HepG2 (cell line): ENCODE results near the gene NOS2. TPM values are rescaled to one million over a fixed set of nuclear protein-coding genes. Genes with fewer than 3 reads are reported as not detected.

Experiments
- ATAC-seq: fragments of 200-7000 bp; cut with Tn5 transposase; 3 replicates; pipeline ENCODE4 v1.9.1; 2020; ENCODE audit warnings: mild to moderate bottlenecking, moderate library complexity
- Bru-seq: library from RNA; stranded (reverse); fragments of 400-500 nt; gene quantifications from one replicate; lab custom pipeline; 2021; lab: Mats Ljungman, UMichigan
- BruChase-seq, 2 experiments: library from RNA; stranded (reverse); fragments of 400-500 nt; gene quantifications; one replicate each; lab custom pipeline; 2021; lab: Mats Ljungman, UMichigan
- BruUV-seq: library from RNA; stranded (reverse); fragments of 400-500 nt; replicated peaks from 2 replicates; lab custom pipeline; 2021; lab: Mats Ljungman, UMichigan
- CTCF ChIA-PET: fragments of 300-600 bp; formaldehyde crosslinking; extraction: SDS; loops from one replicate; lab custom pipeline; 2021; ENCODE audit warnings: low total read pairs, inconsistent platforms, low intra/inter-chr PET ratio; lab: Yijun Ruan, JAX
- POLR2A ChIA-PET: fragments of 350-600 bp; sonication (Branson Sonifier 250); formaldehyde crosslinking; loops from one replicate; lab custom pipeline; 2020; ENCODE audit warnings: antibody characterized with exemption, inconsistent platforms; lab: Yijun Ruan, JAX
- DNase-seq: peaks from one replicate; pipeline ENCODE4 v3.0.0-alpha.2; 2015; ENCODE audit warnings: low spot score
- FAIRE-seq: peaks from 3 replicates; lab custom pipeline; 2011; peaks lifted over from hg19 to GRCh38; lab: Jason Lieb, UNC
- H2AFZ ChIP-seq: one replicate; pipeline ENCODE4 v1.6.1; 2011; ENCODE audit warnings: low read length, inconsistent platforms
- H3K27ac ChIP-seq: fragments of 300-600 bp; 3 replicates; pipeline ENCODE4 v1.8.0; 2011; ENCODE audit warnings: mixed run types, mild to moderate bottlenecking, mixed read lengths, low read length, inconsistent platforms; ENCODE audit not compliant: insufficient read depth; ENCODE audit errors: extremely low read length
- H3K27me3 ChIP-seq, 2 experiments: fragments of 200-600 bp in 1 of 2; 2 replicates in 1 of 2; 3 replicates in 1 of 2; pipeline versions ENCODE4 v1.6.0 to v1.8.0; 2011; ENCODE audit warnings: low read length in 2 of 2, mild to moderate bottlenecking in 2 of 2, moderate library complexity in 2 of 2, inconsistent platforms in 1 of 2; ENCODE audit not compliant: insufficient read depth in 2 of 2, control insufficient read depth in 1 of 2
- H3K36me3 ChIP-seq, 2 experiments: fragments of 200-600 bp in 1 of 2; replicated peaks in 1 of 2; 2 replicates in 1 of 2; 3 replicates in 1 of 2; pipeline versions ENCODE4 v1.5.1 to v1.8.0; 2011; ENCODE audit warnings: low read length in 2 of 2, inconsistent platforms in 1 of 2; ENCODE audit not compliant: insufficient read depth in 2 of 2, control insufficient read depth in 1 of 2
- H3K4me1 ChIP-seq: 2 replicates; pipeline ENCODE4 v1.5.1; 2012; ENCODE audit warnings: low read length, inconsistent platforms; ENCODE audit not compliant: insufficient read depth
- H3K4me2 ChIP-seq: 2 replicates; pipeline ENCODE4 v1.6.0; 2011; ENCODE audit warnings: low read depth, low read length, inconsistent platforms
- H3K4me3 ChIP-seq, 3 experiments: fragments of 200-600 bp in 1 of 3; sonication (generic), shearing (Covaris generic) in 1 of 3; replicated peaks in 1 of 3; 2 replicates each; pipeline ENCODE4 v1.5.1; 2011 to 2016; ENCODE audit warnings: low read length in 3 of 3, inconsistent platforms in 2 of 3, low read depth in 2 of 3, mild to moderate bottlenecking in 2 of 3, control low read depth in 1 of 3, mixed read lengths in 1 of 3; ENCODE audit not compliant: insufficient read depth in 1 of 3
- H3K79me2 ChIP-seq: one replicate; pipeline ENCODE4 v1.6.1; 2011; ENCODE audit warnings: low read length, inconsistent platforms; ENCODE audit not compliant: insufficient read depth
- H3K9ac ChIP-seq: 2 replicates; pipeline ENCODE4 v1.6.0; 2011; ENCODE audit warnings: mild to moderate bottlenecking, low read depth, low read length, inconsistent platforms; ENCODE audit not compliant: insufficient read depth
- H3K9me3 ChIP-seq: 2 replicates; pipeline ENCODE4 v1.5.1; 2012; ENCODE audit warnings: mild to moderate bottlenecking, low read length
- H4K20me1 ChIP-seq: 2 replicates; pipeline ENCODE4 v1.6.0; 2011; ENCODE audit warnings: inconsistent platforms, mild to moderate bottlenecking, low read length, moderate library complexity; ENCODE audit not compliant: insufficient read depth
- ATF4 ChIP-seq, 2 experiments: fragments of 450-650 bp in 1 of 2; sonication (generic) in 1 of 2; formaldehyde crosslinking; IDR thresholded peaks; 2 replicates each; pipeline versions ENCODE4 v1.5.0 to v1.8.0; 2020 to 2022; ENCODE audit warnings: mild to moderate bottlenecking in 1 of 2, missing genetic modification reagents in 1 of 2
- FOSL2 ChIP-seq: sonication (generic); formaldehyde crosslinking; IDR thresholded peaks from 2 replicates; pipeline ENCODE4 v1.4.0; 2020; ENCODE audit warnings: missing genetic modification reagents
- HIC2 ChIP-seq: sonication (generic); formaldehyde crosslinking; IDR thresholded peaks from 2 replicates; pipeline ENCODE4 v1.9.0; 2022; ENCODE audit warnings: low read depth, missing genetic modification reagents
- HNF4A ChIP-seq: sonication (generic); formaldehyde crosslinking; IDR thresholded peaks from 2 replicates; pipeline ENCODE4 v1.4.0; 2020; ENCODE audit warnings: missing genetic modification reagents
- RARA ChIP-seq: IDR thresholded peaks from 2 replicates; pipeline ENCODE4 v1.6.1; 2016; ENCODE audit warnings: missing genetic modification reagents, missing compliant biosample characterization
- SMAD1 ChIP-seq: sonication (generic); formaldehyde crosslinking; IDR thresholded peaks from 2 replicates; pipeline ENCODE4 v1.4.0; 2020; ENCODE audit warnings: missing genetic modification reagents, low read depth, mild to moderate bottlenecking, borderline replicate concordance
- SYNCRIP ChIP-seq: fragments of 200-400 bp; formaldehyde crosslinking; IDR thresholded peaks from 2 replicates; pipeline ENCODE4 v1.6.1; 2018; ENCODE audit warnings: mild to moderate bottlenecking, low read depth, low read length; ENCODE audit not compliant: insufficient read depth
- ZNF335 ChIP-seq: sonication (generic); formaldehyde crosslinking; IDR thresholded peaks from 2 replicates; pipeline ENCODE4 v1.4.0; 2020; ENCODE audit warnings: missing genetic modification reagents
- ZNF33A ChIP-seq: sonication (generic); formaldehyde crosslinking; IDR thresholded peaks from 2 replicates; pipeline ENCODE4 v1.5.1; 2020; ENCODE audit warnings: missing genetic modification reagents, mild to moderate bottlenecking, moderate library complexity, borderline replicate concordance
- WGBS: methylation state at CpG from one replicate; pipeline ENCODE4 v1.1.6; 2017; ENCODE audit warnings: low lambda C conversion rate; 5-methylcytosine and 5-hydroxymethylcytosine counted together
- in situ Hi-C: cut with HindIII; loops from 2 replicates; pipeline ENCODE4 v1.10.0; 2017; ENCODE audit warnings: low pct_unique_long_range_greater_than_20kb; ENCODE audit not compliant: extremely low pct_ligation_motif_present
- intact Hi-C: fragments of 100-400 bp; cut with micrococcal nuclease; formaldehyde crosslinking; loops from one replicate; pipeline ENCODE4 v1.10.0; 2022; ENCODE audit not compliant: unreplicated experiment
- long read RNA-seq, 2 experiments: library from RNA in 1 of 2; library from polyadenylated mRNA in 1 of 2; stranded (forward) in 1 of 2; unstranded in 1 of 2; transcript quantifications; one replicate each; pipeline ENCODE4 v2.0.0, GENCODE V29; 2019 to 2022
- polyA minus RNA-seq, 3 experiments: library from RNA; depleted of rRNA, polyadenylated mRNA; stranded (reverse); fragments of >200 nt; gene quantifications; 2 replicates each; pipeline ENCODE4 v1.2.3, GENCODE V29; 2011; ENCODE audit warnings: low replicate concordance in 1 of 3
- polyA plus RNA-seq, 8 experiments: library from polyadenylated mRNA; depleted of rRNA in 3 of 8; stranded (reverse) in 7 of 8; unstranded in 1 of 8; fragments of >200 nt; fragmentation: Illumina TruSeq in 4 of 8; extraction: Trizol in 4 of 8; gene quantifications; 2 replicates each; pipeline versions ENCODE4 v1.2.1 to v1.2.3, GENCODE V29; 2011 to 2016; ENCODE audit warnings: low read depth in 4 of 8, missing spikeins in 1 of 8, mixed read lengths in 1 of 8; ENCODE audit not compliant: insufficient read depth in 1 of 8
- total RNA-seq, 5 experiments: library from RNA; depleted of rRNA; stranded (reverse); fragments of >200 nt; fragmentation: Illumina TruSeq; extraction: Trizol; gene quantifications; 2 replicates each; pipeline ENCODE4 v1.2.3, GENCODE V29; 2016; ENCODE audit warnings: low read depth in 1 of 5

NOS2 gene
- 0.02 TPM in 1 of 2 replicates, not detected in the other for total RNA-seq (2016; rRNA removed; fragmentation: Illumina TruSeq; extraction: Trizol)
- not detected in 2 replicates for total RNA-seq (2016; cell fraction: cytosol; rRNA removed; fragmentation: Illumina TruSeq; extraction: Trizol; ENCODE audit: low read depth)
- total RNA-seq (2016; cell fraction: insoluble cytoplasmic fraction; rRNA removed; fragmentation: Illumina TruSeq; extraction: Trizol): not detected in 2 replicates
- total RNA-seq (2016; cell fraction: membrane; rRNA removed; fragmentation: Illumina TruSeq; extraction: Trizol): not detected in 2 replicates
- not detected in 2 replicates for total RNA-seq (2016; cell fraction: nucleus; rRNA removed; fragmentation: Illumina TruSeq; extraction: Trizol)
- polyA plus RNA-seq (2011; rRNA removed): 0.03 TPM in 1 of 2 replicates, not detected in the other
- polyA plus RNA-seq (2011; cell fraction: cytosol; rRNA removed): not detected in 2 replicates
- not detected in 2 replicates for polyA plus RNA-seq (2011; cell fraction: nucleus; rRNA removed)
- not detected in 2 replicates for polyA plus RNA-seq (2012)
- polyA plus RNA-seq (2016; cell fraction: cytosol; fragmentation: Illumina TruSeq; extraction: Trizol; ENCODE audit: low read depth): not detected in 2 replicates
- not detected in 2 replicates for polyA plus RNA-seq (2016; cell fraction: insoluble cytoplasmic fraction; fragmentation: Illumina TruSeq; extraction: Trizol; ENCODE audit: low read depth)
- polyA plus RNA-seq (2016; cell fraction: membrane; fragmentation: Illumina TruSeq; extraction: Trizol; ENCODE audit: low read depth): not detected in 2 replicates
- polyA plus RNA-seq (2016; cell fraction: nucleus; fragmentation: Illumina TruSeq; extraction: Trizol; ENCODE audit: insufficient read depth, low read depth): not detected in 2 replicates
- polyA minus RNA-seq (2011; rRNA and poly(A)+ RNA removed; ENCODE audit: low replicate concordance): not detected in 2 replicates
- not detected in 2 replicates for polyA minus RNA-seq (2011; cell fraction: cytosol; rRNA and poly(A)+ RNA removed)
- not detected in 2 replicates for polyA minus RNA-seq (2011; cell fraction: nucleus; rRNA and poly(A)+ RNA removed)
- Bru-seq, nascent RNA: not detected
- BruChase-seq, experiment 1, labeled RNA remaining after a 6-hour chase: not detected
- BruChase-seq, experiment 2, labeled RNA remaining after a 2-hour chase: not detected
- long read RNA-seq, experiment 1: 0 reads
- long read RNA-seq, experiment 2: 0 reads

DNA sequence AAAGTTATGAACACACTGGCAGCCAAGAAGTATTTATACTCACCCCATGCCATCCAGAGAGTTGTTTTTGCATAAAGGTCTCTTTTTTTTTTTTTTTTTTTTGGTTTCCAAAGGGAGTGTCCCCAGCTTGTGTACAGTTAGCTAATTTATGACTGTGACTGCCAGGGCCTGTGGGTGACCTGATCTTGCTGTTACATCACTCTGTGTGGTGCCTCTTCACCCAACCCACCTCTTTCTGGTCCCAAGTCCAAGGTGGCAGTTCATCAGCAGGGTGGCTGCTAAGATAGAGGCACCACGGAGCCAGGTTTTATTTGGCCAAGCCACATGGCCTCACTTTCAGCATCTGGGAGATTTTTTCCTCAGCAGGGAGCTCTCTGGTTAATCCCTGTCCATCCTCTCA lies at the start of gene NOS2:
TSS of gene NOS2 (minus strand) at position 8 of the 400 bp plus-strand sequence. CDS start 1,720 bp downstream, outside the sequence.
- BruUV-seq: no TSS peak
- Histone ChIP-seq H3K27ac (no peak within 1 kb of the TSS), H3K4me3 (no peak within 1 kb of the TSS), H3K9ac (no peak within 1 kb of the TSS), H3K4me1 (peaks cover 22% of the 10 kb centered on the region), H3K27me3 (peaks cover 0 to 4% of the 10 kb centered on the region in 2 experiments; a peak in 1 of 5 replicates), H4K20me1 (no peaks in the 10 kb centered on the region), H3K36me3 (no peaks in the 10 kb centered on the region), H3K79me2 (no peaks in the 10 kb centered on the region), H3K4me2 (no peak within 1 kb of the TSS), H3K9me3 (no peaks in the 10 kb centered on the region), H2AFZ (no peak within 1 kb of the TSS)
- intact Hi-C loops: no loop called here
- FAIRE-seq: no peak
- CTCF ChIA-PET: no interaction called here
- WGBS: 0% methylated on average over 1 of the region's 1 CpG
- in situ Hi-C loops: no loop called here
- no peak for ATAC-seq
- POLR2A ChIA-PET: no interaction called here
- peak; percentile 26 for DNase-seq
- TF ChIP-seq FOSL2 (CRISPR knock-in tag) (0 out of 2 replicates have a peak, but pooled peaks have one; percentile 12), SMAD1 (CRISPR knock-in tag) (no peak), HIC2 (0 out of 2 replicates have a peak, but pooled peaks have one; percentile 29), ZNF335 (no peak), SYNCRIP (no peak), RARA (peak; percentile 64), HNF4A (CRISPR knock-in tag) (peak; percentile 50), ATF4 (CRISPR knock-in tag; IDR thresholded peaks at IDR 0.05) (0 out of 4 replicates have a peak, but pooled peaks of 1 of the 2 experiments have one; percentile 15), ZNF33A (CRISPR knock-in tag) (no peak)
- TF ChIP-seq, all 625 proteins: peak for 5
